GOT3 (cell line): Measurements from ENCODE around the gene VWA1.
"Not testable (repeated sequence)": the region's sequence is repeated elsewhere in the genome, so short reads cannot be mapped to it uniquely, and the experiment has no call there.

Experiments used
- DNase-seq: peaks from one replicate; lab custom pipeline; 2025; ENCODE audit warnings: mixed read lengths; lab: John Stamatoyannopoulos, UW

Gene VWA1

GRCh38 chr1:1485755-1486317 is 50.3 kb downstream of the VWA1 start:
- not testable (repeated sequence) for DNase-seq

- DNase-seq = no peak
Measured at GRCh38 chr1:1487701-1488100, 52.2 kb downstream of the VWA1 start.

DNA sequence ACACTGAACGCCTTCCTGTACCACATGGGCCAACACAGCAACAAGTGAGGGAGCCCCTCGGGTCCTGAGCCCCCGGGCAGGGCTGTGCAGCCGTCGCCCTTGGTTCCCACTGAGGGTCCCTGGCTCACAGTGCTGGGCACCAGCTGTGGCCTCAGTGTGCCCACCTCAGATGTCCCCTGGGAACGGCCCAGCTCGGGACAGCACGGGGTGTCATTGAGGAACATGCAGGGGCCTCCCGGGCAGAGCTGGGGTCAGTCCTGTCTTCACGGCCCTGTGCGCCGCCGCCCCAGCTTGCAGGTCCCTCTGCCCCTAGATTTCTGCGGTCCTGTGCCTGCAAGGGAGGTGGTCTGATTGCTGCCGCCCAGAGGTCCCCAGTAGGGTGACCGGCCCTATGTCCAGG is 53.7 kb downstream of the VWA1 start:
- DNase-seq = no peak

DNA sequence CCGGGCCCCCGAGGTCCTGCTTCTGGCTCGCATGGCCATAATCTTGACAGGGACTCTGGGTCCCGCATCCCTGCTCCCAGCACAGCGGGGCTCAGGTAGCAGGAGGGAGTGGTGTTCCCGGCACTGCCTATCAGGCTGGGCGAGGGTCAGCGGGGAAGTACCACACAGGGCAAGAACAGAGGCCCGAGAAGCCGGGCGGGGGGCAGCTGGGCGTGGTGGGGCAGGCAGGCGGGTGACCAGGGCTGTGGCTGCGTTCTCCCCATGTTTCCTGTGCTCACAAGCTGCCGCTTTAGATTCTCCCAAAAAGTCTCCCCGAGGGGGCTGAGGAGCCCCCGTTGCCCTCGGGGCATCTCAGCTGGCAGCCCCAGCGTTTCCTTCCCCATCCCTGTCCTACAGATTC is 54.4 kb downstream of the VWA1 start:
- DNase-seq = no peak

DNA sequence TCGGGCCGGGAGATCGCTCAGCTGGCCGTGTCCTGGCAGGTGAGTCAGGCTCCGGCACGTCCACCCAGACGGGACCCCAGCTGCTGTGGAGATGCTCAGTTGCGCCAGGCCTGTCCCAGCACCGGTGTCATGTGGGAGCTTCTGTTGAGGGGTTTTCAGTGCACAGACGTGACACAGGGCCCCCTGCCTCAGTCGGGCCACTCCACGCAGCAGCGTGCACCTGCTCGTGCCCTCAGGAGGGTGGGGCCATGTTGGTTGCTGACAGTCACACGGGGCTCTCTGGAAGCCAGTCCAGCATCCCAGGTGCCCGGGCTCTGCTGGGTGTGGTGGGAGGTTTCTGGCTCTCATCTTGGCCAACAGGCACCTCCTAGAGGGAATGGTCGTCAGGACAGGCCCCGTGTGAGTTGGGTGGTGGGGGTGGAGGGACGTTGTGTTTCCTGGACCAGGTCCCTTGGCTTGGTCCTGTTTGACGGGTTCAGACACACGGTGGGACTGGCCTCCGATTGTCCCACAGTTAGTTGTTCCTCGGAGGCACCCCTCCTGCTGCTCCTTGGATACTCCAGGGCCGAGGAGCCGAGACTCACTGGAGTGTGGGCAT is 55.2 kb downstream of the VWA1 start:
- DNase-seq = no peak

DNA sequence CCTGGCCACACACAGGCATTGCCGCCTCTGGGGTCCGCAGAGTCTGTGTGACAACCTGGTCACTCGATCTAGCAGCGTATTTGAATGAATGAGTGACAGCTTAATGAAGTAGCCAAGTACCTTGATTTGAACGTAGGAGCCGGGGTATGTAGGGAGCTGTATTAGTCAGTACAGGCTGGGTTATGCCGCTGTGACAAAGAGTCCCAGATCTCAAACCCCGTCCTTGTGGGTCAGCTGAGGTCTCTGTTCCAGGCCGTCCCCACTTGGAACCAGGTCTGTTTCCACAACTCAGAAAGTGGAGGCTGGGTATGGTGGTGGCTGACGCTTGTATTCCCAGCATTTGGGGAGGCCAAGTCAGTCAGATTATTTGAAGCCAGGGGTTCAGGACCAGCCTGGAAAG is 56.1 kb downstream of the VWA1 start:
- no peak for DNase-seq
